GM12891 (cell line): ENCODE results near the gene FIGNL2.

ENCODE experiments used
- POLR2A ChIP-seq: IDR thresholded peaks from 2 replicates; pipeline ENCODE4 v1.6.1; 2011; ENCODE audit warnings: low read depth, low read length, control low read depth
- POLR2AphosphoS5 ChIP-seq: IDR thresholded peaks from 2 replicates; pipeline ENCODE4 v1.6.1; 2011; ENCODE audit warnings: low read depth, low read length, control low read depth
- POU2F2 ChIP-seq: IDR thresholded peaks from 2 replicates; pipeline ENCODE4 v1.6.1; 2011; ENCODE audit warnings: low read depth, mild to moderate bottlenecking, control low read depth, low read length, moderate library complexity
- SPI1 ChIP-seq: IDR thresholded peaks from 2 replicates; pipeline ENCODE4 v1.6.1; 2011; ENCODE audit warnings: low read depth, low read length, control low read depth
- TAF1 ChIP-seq: IDR thresholded peaks from 2 replicates; pipeline ENCODE4 v1.6.1; 2011; ENCODE audit warnings: low read depth, low read length, control low read depth

DNA sequence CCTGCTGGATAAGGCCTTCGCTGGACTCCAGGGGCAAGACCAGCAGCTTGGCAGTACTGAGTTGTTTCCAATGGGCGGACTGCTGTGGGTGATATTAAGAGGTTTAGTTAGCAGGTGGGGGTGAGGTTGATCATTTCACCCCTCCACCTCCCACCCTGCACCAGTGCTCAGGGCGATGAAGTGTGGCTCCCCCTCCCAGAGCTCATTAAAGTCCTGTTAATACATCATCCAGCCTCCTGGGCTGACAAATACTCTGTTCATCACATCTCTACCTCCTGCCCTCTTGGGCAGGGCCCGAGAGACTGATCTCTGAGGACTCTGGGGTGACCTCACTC, 2.4 kb upstream of the FIGNL2 start:
- TF ChIP-seq POLR2AphosphoS5 (no peak), POLR2A (no peak), TAF1 (no peak), SPI1 (no peak), POU2F2 (no peak)
